Measurements from ENCODE around the gene LRRC72. TPM values are rescaled to one million over a fixed set of nuclear protein-coding genes. Genes with fewer than 3 reads are reported as not detected.

Gene LRRC72
- total and polyA plus RNA-seq, 2 experiments from 2014 or later, result not detected

- H4K20me1 ChIP-seq (ENCODE audit: insufficient read depth, poor library complexity, severe bottlenecking), result no peaks in the 10 kb centered on the region
- H3K4me2 ChIP-seq, result no peak overlapping the region
- no peak for DNase-seq (ENCODE audit: low spot score)
- H3K27ac ChIP-seq, result no peak overlapping the region
- H3K9me3 ChIP-seq (ENCODE audit: low read depth), result no peaks in the 10 kb centered on the region
- H3K36me3 ChIP-seq (replicated peaks; ENCODE audit: insufficient read depth, low read depth), result no peaks in the 10 kb centered on the region
- 85% methylated on average over 10 of the region's 10 CpGs for WGBS (ENCODE audit: low lambda C conversion rate, missing lambda C conversion rate)
- no peaks in the 10 kb centered on the region for H3K4me1 ChIP-seq (ENCODE audit: insufficient read depth)
- no peaks in the 10 kb centered on the region for H3K27me3 ChIP-seq
- no peak overlapping the region for H3K4me3 ChIP-seq
- no peaks in the 10 kb centered on the region for H3K79me2 ChIP-seq
- no peak for TF ChIP-seq EZH2phosphoT487 (IDR thresholded peaks at IDR 0.05; ENCODE audit: low read depth, severe bottlenecking, unreplicated experiment)
- no peak for TF ChIP-seq EZH2 (IDR thresholded peaks at IDR 0.05; ENCODE audit: borderline replicate concordance)
- TF ChIP-seq, protein P1, sequence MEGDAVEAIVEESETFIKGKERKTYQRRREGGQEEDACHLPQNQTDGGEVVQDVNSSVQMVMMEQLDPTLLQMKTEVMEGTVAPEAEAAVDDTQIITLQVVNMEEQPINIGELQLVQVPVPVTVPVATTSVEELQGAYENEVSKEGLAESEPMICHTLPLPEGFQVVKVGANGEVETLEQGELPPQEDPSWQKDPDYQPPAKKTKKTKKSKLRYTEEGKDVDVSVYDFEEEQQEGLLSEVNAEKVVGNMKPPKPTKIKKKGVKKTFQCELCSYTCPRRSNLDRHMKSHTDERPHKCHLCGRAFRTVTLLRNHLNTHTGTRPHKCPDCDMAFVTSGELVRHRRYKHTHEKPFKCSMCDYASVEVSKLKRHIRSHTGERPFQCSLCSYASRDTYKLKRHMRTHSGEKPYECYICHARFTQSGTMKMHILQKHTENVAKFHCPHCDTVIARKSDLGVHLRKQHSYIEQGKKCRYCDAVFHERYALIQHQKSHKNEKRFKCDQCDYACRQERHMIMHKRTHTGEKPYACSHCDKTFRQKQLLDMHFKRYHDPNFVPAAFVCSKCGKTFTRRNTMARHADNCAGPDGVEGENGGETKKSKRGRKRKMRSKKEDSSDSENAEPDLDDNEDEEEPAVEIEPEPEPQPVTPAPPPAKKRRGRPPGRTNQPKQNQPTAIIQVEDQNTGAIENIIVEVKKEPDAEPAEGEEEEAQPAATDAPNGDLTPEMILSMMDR (IDR thresholded peaks at IDR 0.05; ENCODE audit: poor library complexity), result no peak
- no peak overlapping the region for H2AFZ ChIP-seq
- H3K9me2 ChIP-seq (replicated peaks; ENCODE audit: insufficient read depth), result no peaks in the 10 kb centered on the region
Measured at GRCh38 chr7:16554518-16555236, 28.1 kb downstream of the LRRC72 start.

DNA sequence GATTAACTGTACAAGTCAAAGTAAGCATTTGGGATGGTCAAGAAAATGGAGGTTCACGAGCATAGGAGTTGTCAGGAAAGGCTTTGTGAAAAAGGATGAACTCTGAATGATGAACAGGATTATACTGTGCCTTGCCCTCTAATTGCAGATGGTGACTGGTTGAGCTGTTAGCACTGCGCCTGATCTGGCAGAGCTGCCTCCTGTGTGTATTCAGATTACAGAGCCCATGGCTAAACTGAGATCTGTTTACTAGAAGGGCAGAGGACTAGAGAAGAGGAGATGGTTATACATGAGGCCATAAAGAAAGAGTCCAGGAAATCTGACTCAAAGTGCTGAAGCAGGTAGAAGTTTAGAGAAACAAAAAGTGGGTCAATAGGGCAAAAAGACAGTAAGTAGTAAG lies 29.7 kb downstream of the LRRC72 start:
- Histone ChIP-seq H4K20me1 (ENCODE audit: insufficient read depth, poor library complexity, severe bottlenecking) (no peaks in the 10 kb centered on the region), H2AFZ (no peak overlapping the region), H3K79me2 (no peaks in the 10 kb centered on the region), H3K9me3 (ENCODE audit: low read depth) (no peaks in the 10 kb centered on the region), H3K4me1 (ENCODE audit: insufficient read depth) (no peaks in the 10 kb centered on the region), H3K36me3 (replicated peaks; ENCODE audit: insufficient read depth, low read depth) (no peaks in the 10 kb centered on the region), H3K9me2 (replicated peaks; ENCODE audit: insufficient read depth) (no peaks in the 10 kb centered on the region), H3K27ac (no peak overlapping the region), H3K4me3 (no peak overlapping the region), H3K27me3 (no peaks in the 10 kb centered on the region), H3K4me2 (no peak overlapping the region)
- 47% methylated on average over 2 of the region's 2 CpGs for WGBS (ENCODE audit: low lambda C conversion rate, missing lambda C conversion rate)
- TF ChIP-seq EZH2phosphoT487 (IDR thresholded peaks at IDR 0.05; ENCODE audit: low read depth, severe bottlenecking, unreplicated experiment) (no peak), EZH2 (IDR thresholded peaks at IDR 0.05; ENCODE audit: borderline replicate concordance) (no peak)
- TF ChIP-seq, protein P1 (IDR thresholded peaks at IDR 0.05; ENCODE audit: poor library complexity), result no peak
- no peak for DNase-seq (ENCODE audit: low spot score)

GRCh38 chr7:16558761-16559302 lies 32.2 kb downstream of the LRRC72 start:
- TF ChIP-seq, protein P1 (IDR thresholded peaks at IDR 0.05; ENCODE audit: poor library complexity), result no peak
- TF ChIP-seq EZH2 (IDR thresholded peaks at IDR 0.05; ENCODE audit: borderline replicate concordance) (no peak), EZH2phosphoT487 (IDR thresholded peaks at IDR 0.05; ENCODE audit: low read depth, severe bottlenecking, unreplicated experiment) (no peak)
- no peak overlapping the region for H3K4me2 ChIP-seq
- H3K9me3 ChIP-seq (ENCODE audit: low read depth), result no peaks in the 10 kb centered on the region
- H4K20me1 ChIP-seq (ENCODE audit: insufficient read depth, poor library complexity, severe bottlenecking), result no peaks in the 10 kb centered on the region
- H3K79me2 ChIP-seq, result no peaks in the 10 kb centered on the region
- H2AFZ ChIP-seq, result no peak overlapping the region
- no peaks in the 10 kb centered on the region for H3K9me2 ChIP-seq (replicated peaks; ENCODE audit: insufficient read depth)
- H3K27ac ChIP-seq, result no peak overlapping the region
- H3K4me1 ChIP-seq (ENCODE audit: insufficient read depth), result no peaks in the 10 kb centered on the region
- H3K4me3 ChIP-seq, result no peak overlapping the region
- no peaks in the 10 kb centered on the region for H3K36me3 ChIP-seq (replicated peaks; ENCODE audit: insufficient read depth, low read depth)
- DNase-seq (ENCODE audit: low spot score), result no peak
- H3K27me3 ChIP-seq, result no peaks in the 10 kb centered on the region
- 97% methylated on average over 4 of the region's 4 CpGs for WGBS (ENCODE audit: low lambda C conversion rate, missing lambda C conversion rate)

All from hepatocyte (in vitro differentiated cells).